ENCODE data around the gene SETD4.
A peak's percentile ranks its signal among the peaks of the same experiment; 100 is the strongest.

Gene SETD4

DNA sequence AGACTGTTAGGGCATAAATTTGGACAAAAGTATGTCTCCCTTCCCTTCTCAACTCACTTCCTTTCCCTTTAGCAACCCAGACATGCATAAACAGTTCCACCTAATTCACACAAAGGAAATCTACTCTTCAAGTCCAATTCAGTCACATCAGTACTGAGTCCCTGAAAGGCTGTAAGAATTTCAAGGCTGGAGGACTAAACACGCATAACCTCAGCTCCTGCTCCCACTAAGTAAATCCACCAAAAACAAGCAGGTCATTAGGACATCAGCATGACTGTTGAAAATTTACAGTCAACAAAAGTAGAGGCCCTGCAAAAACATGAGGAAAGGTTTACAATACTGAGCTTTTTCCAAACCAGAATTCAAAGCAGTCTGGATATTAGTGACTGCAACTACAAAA lies 18.4 kb downstream of the SETD4 start:
- DNase-seq, result no peak

GRCh38 chr21:36040389-36040788 lies 19.9 kb downstream of the SETD4 start:
- no peak for DNase-seq

- no peak for DNase-seq
These were observed 20.5 kb downstream of the SETD4 start for GRCh38 chr21:36039861-36040260.

DNA sequence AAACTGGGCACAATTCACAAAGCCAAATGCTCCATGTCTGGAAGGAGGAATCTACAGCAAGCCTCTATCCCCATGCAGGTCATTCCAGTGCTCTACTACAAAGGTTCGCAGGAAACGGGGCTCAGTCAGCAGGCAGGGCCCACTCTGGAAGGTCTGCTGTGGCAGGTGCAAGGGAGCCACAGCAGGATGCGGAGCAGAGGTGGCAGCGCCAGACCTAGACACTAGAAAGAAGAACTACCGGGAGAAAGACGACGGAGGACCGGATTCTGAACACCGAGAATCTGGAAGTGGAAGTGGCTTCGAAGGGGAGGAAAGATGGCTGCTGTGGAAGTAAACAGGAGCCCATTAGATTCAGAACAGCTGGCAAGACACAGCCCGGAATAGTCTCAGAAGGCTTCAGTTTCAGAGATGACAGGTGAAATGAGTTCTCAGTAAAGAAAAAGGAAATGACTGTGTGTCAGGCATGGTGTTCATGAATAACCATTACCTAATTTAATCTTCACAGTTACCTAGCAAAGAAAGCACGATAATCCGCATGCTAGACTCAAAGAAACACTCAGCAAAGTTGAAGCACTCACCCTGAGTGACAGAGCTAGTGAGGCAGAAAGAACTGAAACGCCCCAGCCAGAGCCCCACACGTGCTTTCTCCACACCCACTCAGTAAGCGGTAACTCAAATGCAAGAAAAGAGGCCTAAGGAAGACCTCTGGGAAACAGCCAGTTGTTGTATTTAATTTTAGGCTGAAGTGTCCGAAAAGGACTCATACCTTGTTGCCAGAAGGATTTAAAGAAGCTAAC lies 21.4 kb downstream of the SETD4 start:
- DNase-seq, result no peak

DNA sequence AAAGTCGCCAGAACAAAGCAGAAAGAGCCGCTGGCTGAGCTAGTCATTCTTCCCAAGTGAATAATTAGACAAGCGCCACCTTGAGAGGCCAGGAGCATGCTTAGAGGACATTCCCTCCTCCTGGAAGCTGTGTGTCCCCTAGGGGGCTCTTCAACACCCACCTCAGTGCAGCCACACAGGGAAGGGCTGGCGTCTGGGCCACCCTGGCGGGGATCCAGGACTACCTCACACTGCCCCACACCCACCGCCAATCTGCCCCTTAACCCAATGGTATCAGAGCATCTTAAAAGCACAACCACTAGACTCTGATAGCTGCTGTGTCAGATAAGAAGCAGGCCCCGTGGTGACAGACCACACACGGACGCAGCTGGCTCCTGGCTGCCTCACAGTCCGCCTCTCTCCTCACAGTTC lies 24.9 kb downstream of the SETD4 start:
- peak; percentile 78 for DNase-seq

GRCh38 chr21:36034211-36034913 lies 26.0 kb downstream of the SETD4 start:
- DNase-seq, result no peak

- DNase-seq, result no peak
These were observed 27.5 kb downstream of the SETD4 start for GRCh38 chr21:36032647-36033406.

DNA sequence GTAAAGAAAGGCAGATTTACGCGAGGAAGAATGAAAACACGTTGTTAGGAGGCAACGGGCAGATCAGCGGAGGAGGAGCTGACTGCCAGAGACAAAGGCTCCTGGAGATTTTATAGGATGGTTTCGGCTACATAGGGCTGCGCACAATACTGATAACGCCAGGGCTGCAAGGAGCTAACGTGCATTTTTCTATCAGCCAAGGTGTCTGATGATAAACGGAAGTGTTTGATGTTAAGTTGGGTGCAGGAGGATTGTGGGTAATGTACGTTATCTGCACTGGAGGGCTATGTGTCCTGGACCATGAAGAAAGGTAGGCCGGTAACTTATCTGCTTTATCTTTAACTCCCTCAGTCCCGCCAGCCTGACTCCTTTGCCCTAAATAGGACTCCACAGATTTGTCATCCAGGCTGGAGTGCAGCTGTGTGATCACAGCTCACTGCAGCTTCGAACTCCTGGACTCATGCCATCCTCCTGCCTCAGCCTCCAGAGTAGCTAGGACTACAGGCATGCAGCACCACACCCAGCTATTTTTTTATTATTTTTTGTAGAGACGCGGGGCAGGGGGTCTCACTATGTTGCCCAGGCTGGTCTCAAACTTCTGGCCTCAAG lies 29.6 kb downstream of the SETD4 start:
- DNase-seq, result no peak

GRCh38 chr21:36029309-36029708 lies 31.0 kb downstream of the SETD4 start:
- no peak for DNase-seq

GRCh38 chr21:36028127-36029069 lies 31.9 kb downstream of the SETD4 start:
- peak; percentile 84 for DNase-seq

DNA sequence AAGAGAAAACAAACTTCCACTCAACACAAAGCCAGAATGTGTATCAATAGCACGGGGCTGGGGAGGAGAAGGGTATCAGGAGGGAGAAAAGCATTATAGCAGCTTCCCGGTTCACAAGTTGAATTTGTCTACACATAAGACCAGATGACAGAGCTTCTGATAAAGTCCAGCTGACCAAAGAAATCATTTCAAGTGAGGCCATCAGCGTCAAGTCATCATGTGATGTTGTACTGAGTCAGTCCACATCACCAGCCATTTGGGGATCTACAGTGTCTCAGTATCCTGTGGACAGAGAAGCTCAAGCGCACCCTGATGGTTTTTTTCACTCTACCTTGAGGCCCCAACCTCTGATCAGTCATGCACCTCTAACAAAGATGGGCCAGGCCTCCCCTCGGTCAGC lies 33.0 kb downstream of the SETD4 start:
- DNase-seq, result no peak

DNA sequence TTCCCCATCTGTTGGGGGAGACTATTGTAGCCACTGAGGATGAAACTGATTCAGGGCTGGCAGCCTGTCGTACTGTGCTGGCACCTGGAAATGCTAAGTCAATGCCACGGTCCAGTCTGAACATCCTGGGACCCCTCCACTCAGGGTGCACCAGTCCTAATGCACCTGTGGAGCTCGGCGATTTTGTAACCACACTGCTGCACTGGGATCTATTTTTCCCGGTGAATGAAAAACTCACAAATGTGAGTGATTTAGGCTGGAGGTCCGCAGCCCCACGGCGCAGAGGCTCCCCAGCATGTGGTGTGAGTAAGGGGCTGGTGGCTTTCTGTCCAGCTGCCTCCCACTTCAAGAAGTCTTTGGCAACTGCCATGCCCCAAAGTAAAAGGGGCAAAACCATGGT lies 35.5 kb downstream of the SETD4 start:
- no peak for DNase-seq

DNA sequence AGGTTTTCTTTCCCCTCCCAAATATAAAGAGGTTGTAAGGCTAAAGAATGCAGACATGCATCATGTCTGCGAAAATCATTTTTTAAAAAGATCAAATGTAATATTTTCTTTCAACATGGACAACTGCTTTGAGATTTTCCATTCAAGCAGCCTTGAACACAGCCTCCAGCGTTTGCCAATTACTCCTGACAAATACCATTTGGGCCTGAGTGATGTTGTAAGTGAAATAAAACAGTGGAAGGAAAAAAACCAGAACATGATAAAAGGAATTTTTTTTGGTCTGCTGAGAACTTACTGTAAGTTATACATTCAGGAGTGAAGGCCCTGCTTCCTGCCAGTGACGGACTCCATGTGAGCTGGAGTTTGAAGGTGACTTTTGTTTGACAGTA lies 37.2 kb downstream of the SETD4 start:
- no peak for DNase-seq

DNA sequence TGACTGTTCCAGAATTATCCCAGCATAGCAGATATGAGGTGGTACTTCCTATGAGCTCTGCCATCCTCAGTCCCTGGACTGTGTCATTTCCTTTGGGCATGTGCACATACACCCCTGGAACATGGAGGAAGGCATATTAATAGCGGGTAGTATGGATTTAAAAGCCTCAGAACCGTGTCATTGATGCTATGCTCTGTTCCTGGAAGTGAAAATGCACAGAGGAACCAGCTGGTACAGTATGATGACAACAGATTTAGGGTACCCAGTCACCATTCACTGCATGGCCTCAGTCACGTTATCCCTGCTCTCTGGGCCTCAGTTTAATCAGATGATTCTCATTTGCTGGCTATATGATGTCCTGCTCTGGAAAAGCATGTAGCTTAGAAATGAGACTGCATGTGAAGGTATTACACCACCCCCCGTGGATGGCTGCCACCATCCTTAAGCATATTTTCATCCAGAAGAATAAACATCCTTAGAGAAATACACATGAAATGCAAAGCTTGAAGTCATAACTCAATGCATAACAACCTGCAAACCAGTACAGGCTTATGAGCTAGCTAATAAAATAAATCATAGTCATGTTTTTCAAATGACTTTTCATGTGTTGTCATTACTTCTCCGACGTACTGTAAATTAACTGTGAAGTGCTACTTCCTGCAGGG lies 37.8 kb downstream of the SETD4 start:
- DNase-seq, result no peak

- no peak for DNase-seq
These were observed 39.0 kb downstream of the SETD4 start for GRCh38 chr21:36021251-36021837.

- DNase-seq, result no peak
These were observed 45.3 kb downstream of the SETD4 start for GRCh38 chr21:36015045-36015444.

- no peak for DNase-seq
These were observed 49.5 kb downstream of the SETD4 start for GRCh38 chr21:36010801-36011200.

DNA sequence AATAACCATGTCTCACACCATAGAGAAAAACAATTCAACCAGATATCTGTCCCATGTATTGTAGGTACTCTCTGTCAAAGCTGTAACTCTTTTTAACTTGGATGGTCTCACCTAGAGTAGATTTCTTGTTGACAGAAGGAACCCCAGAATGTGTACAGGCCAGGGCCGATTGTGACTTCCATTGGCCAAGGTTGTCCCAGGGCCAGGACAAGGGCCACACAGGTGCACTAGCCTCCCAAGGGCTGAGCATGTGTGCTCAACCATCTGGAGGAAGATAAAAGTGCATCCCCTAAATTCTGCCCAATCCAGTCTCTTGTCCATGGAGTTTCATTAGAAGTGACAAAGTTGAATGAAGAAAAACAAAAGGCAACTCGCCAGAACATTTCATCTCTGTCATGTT lies 51.8 kb downstream of the SETD4 start:
- DNase-seq, result no peak

DNA sequence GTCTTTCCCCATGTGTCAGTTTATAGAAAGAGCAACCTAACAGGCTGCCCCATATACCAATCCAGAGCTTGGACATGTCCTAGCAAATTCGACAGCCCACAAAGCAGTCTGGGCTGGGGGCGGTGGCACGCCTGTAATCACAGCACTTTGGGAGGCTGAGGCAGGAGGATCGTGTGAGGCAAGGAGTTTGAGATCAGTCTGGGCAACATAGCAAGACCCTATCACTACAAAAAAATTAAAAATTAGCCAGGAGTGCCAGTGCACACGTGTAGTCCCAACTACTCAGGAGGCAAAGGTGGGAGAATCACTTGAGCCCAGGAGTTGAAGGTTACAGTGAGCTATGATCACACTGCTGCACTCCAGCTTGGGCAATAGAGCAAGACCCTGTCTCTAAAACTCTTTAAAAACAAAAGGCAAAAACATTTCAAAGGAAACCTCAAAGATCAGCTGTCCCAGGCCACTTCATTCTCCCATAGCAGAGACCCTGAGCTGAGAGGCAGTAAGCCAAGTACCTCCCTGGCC lies 54.4 kb downstream of the SETD4 start:
- no peak for DNase-seq

DNA sequence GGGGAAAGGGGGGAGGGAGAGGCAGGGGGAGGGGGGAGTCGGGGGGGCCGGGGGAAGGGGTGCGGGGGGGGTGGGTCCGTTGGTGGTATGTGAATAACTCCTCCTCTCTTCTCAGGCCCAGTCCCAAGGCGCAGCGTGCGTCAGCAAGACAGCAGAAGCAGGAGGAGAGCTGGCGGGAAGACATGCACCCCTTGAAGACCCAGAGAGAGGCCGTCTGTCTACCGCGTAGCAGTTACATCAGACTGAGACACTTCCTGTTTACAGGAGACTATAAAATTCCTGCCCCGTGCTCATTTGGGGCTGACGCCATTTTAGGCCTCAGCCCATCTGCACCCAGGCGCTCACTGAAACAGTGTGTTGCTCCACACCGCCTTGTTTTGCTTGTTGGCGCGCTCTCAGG lies 55.3 kb downstream of the SETD4 start:
- DNase-seq, result no peak

DNA sequence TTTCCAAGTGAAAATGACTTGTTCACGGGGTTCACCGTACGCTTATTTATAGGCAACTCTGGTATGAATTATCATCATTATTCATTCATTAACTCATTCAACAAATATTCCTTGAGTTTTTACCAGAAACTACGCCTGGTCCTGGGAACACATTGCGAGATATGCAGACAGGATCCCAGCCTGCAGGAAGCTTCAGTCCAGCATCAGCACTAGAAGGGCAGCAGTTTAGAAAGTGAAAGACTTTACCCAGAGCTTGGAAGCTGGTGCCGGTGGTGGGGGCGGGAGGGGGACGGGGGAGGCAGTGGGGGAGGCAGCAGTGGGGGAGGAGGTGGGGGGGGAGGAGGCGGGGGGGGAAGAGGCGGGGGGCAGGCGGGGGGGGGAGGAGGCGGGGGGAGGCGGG lies 55.9 kb downstream of the SETD4 start:
- DNase-seq, result no peak
